GM21381 (cell line): Measurements from ENCODE around the gene GAS7.
A peak's percentile ranks its signal among the peaks of the same experiment; 100 is the strongest.

Source experiments
- ATAC-seq: cut with Tn5 transposase; IDR thresholded peaks from one replicate; pipeline ENCODE4 v1.9.1; 2021; ENCODE audit warnings: mild to moderate bottlenecking, moderate library complexity; ENCODE audit not compliant: unreplicated experiment

GAS7 gene

DNA sequence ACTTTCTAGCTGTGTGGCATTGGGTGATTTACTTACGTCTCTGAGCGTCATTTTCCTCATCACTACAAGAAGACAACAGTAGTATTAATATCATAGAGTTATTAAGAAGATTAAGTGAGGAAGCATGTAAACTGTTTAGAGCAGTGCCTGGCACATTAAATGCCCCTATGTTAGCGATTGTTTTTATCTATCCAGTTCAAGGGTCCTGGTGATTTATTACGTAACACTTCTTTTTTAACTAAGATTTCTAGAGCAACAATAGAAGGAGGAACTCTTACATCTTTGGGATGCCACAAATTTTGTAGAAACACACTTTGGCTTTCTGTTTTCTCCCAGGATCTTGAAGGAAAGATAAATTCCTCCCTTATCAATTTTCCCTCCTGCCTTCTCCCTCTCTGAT lies 3.3 kb upstream of the GAS7 start:
- ATAC-seq, result no peak

DNA sequence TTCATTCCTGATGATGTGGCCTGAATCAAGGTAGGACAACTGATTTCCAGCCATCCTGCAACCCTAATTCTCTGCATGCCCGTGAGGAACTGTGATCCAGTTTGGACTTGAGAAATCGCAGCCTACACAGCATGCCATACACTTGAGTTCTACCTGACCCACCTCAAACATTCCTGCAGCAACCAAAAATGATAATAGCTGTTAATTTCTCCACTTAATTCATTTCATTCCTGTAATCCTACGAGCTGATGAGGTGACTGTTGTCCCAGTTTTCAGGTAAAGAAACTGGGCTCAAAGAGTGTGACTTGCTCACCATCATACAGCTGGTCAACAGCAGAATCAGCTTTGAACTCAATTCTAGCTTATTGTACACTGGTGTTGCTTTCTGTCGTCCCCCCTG lies 2.2 kb upstream of the GAS7 start:
- no peak for ATAC-seq

DNA sequence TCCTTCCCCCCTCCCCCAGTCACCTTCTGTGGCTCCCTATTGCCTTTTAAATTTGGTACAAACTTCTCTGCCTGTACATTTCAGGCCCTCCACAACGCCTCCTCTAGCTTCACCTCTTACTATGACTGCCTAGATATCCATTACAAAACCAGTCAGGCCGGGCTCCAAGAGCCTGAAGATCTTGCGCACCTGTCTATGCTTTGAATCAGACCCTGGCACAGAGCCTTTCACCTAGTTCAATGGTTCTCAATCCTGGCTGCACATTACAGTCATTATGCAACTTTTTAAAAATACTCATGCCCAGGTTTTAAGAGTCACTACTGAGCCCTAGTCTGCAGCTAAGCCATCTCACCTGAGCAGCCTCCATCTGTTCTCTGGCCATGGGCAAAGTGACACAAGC lies 1.6 kb upstream of the GAS7 start:
- ATAC-seq, result no peak

DNA sequence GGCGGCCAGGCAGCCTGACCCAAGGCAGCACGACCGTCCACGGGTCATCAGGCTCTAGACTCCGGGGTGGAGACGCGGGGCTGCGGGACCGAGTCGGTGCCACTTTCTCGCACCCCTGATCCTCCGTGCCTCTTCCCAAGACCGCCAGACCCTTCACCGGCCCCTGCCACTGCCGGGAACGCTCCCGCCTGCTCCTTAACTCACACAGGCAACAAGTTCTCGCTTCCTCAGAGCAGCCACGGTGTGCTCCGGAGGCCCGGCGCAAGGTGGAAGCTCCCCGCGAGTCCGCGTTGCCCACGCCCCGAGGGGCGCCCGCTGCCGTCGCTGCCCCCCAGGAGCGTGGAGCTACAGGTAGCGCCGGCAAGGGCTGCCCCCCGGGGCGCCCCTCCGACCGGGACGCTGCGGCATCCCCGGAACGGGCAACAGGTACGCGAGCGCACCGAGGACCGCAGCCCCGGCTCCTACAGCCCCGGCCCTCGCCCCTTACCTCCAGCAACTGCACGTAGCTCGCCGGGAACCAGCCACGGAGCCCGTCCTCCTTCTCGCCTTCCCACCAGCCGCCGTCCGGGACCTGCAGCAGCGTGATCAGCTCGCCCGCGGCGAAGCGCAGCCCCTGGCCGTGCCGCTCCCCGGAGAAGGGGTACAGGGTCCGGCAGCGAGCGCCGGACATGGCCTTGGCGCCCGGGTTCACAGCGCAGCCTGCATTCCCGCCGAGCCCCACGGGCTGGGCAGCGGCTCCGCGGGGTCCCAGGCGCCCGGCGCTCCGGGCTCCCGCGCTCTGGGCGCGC lies 491 bp downstream of the GAS7 start:
- peak; percentile 31 for ATAC-seq

DNA sequence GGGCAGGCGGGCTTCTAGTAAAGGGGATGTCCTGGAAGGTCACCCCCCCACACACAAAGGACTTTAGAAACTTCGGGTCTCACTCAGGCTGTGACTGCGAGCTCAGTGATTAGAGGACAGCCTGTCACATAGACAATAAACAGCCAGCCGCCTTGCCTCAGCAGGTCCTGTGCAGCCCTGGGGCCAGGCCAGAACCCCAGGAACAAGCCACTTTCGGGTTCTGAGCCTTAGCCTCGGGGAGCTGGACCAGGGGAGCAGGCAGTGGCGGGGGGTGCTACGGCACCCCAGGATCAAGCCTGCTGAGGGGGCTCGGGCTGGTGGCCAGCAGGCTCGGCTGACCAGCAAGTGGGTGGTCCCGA lies 1.1 kb downstream of the GAS7 start:
- ATAC-seq, result no peak

DNA sequence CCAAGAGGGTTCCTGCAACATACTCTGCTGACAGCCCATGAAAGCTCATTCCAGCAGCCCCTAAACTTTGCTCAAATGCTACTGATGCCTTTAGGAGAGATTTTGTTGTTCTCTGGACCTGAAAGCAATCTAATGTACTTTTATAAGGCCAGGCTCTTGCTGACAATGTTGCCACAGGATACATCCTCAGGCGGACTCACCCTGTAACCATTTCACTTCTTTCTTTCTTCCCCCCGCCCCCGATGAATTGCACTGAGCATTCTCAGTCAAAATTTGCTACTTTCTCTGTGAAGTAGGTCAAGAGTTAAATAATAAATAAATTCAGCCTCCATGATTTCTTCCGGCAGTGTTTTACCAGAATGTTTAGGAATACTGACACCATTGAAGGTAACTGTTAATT lies 1.5 kb downstream of the GAS7 start:
- no peak for ATAC-seq

DNA sequence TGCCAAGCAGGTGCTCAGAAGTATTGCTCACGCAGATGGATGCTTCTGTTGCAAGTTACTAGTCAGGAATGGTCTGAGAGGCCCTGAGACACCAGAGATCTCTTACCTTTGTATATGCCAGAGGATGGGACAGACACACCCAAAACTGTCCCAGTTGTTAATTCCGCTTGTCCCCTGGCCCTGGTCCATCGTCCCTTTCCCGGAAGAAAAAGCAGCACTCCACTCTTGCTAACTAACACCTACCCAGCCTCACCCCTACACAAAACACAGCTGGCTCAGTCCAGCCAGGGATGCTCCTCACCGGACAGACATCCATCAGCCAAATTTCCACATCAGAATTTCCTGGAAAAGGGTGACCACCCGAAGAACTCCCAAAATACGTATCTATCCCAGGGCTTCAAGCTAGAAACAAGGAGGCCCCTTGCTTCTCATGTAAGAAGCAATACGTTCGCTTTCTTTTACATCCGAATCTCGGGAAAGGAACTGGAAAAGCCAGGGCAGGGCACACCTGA lies 2.0 kb downstream of the GAS7 start:
- no peak for ATAC-seq

DNA sequence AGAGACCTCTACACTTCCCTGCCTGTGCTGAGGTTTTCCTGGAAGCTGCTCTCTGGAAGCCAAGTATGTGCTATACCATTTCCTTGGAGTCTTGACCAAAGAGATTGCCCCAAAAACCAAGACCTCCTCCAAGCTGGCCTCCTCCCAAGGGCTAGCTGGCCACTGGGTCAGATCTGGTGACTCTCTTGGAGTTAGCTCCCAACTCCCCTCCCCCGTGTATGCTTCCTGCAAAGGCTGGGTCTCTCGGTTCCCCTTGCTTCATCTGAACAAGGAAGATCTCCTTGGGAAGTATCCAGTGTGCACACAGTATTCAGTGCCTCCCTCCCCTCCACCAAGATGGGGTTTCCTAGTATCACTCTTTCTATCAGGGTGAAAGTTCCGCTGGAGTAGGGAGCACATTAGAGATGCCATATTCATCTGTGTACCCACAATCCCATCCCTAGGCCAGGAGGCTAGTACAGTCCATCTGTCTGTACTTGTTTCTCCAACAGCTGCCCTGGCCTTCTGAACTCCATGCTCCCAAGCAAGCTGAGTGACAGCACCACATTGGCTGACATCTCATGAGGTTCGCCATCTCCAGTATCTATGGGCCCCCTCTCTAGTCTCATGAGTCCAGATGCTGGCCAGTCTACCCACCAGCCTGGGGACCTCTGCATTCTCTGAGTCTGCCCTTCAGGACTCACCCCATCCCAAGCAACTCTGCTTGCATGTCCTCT lies 3.2 kb downstream of the GAS7 start:
- ATAC-seq, result no peak

DNA sequence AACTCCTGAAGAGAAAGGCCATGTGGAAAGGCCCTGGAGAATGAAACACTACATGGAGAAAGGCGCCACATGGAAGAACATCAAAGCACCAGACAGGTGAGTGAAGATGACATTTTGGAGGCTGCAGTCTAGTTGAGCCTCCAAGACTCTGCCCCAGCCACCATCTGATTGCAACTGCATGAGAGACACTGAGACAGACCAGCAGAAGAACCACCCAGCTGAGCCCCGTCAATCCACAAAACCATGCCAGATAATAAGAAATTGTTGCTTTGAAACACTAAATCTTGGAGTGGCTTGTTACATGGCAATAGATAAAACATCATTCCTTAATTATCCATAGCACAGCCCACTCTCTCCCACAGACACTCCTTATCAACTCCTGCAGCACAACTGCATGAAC lies 4.8 kb downstream of the GAS7 start:
- ATAC-seq, result no peak

DNA sequence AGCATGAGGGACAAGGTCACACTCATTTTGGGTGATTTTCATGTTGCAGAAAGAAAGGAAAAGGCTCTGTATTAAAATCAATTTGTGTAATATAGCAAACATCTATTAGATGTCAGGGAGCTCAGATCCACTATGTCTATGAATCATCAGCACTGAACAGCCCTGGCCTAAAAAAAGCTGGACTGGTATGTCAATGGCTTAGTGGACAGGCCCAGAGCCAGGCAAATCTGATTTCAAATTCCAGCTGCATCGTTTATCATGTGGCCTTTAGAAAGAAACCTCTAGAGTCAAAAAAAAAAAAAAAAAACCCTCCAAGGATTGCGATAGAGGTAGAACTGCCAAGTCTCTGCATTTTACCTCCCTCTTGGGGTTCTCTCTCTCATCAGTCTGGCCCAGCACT lies 5.4 kb downstream of the GAS7 start:
- no peak for ATAC-seq

DNA sequence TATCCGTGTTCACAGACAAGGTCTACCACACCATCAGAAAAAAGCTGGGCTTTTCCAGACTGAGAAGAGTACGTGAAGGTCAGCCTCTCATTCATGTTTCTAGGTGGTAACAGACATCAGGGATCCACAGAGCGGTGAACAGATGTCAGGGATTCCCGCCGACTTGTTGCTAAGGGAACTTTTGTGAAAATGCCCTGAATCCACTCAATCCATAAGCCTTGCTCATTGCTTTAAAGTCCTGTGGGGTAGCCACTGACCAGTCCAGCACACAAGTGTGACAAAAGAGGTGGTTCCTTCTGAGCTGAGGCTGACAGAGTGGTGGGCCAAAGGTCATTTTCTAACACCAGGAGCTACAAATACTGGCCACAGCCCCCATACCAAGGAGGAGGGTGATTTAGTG lies 5.9 kb downstream of the GAS7 start:
- ATAC-seq, result no peak

DNA sequence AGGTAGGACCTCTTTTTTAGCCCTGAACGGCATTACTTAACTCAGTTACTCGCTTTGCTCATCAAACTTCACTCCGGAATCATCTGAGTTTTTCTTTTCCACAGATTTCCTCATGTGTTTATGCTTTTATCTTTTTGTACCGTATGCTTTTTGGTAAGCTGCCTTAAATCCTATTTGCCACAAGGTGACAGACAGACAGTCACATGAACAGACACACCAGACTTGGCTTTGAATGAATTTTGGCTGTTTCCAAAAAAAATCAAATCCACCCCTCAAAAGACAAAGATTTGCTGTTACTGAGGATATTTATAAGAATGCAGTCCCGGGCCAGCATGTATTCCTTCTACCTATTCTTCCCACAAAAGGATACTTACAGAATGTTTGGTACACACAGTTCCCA lies 10.9 kb downstream of the GAS7 start:
- no peak for ATAC-seq

DNA sequence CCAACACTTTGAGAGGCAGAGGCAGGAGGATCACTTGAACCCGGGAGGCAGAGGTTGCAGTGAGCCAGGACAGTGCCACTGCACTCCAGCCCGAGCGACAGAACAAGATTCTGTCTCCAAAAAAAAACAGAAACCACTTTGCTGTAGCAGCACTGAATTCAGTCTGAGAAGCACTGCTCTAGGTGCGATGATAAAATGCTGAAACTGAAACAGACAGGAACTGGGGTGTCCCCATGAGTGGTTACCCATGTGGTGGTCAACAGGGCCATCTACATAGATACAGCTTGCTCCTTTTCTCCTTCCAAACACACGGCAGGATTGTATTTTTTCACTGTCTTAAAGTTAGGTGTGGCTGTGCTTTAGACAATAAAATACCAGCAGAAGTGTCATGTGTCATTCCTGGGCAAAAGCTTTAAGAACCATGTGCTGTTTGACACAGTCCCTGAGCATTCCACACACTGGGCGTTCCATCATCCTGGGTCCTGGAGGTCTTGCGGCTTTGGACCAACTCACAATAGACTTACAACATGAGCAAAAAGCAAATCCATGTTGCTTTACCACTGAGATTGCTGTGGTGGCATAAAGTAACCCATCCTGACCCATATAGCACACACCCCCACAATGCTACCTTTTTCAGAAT lies 11.5 kb downstream of the GAS7 start:
- ATAC-seq, result no peak

DNA sequence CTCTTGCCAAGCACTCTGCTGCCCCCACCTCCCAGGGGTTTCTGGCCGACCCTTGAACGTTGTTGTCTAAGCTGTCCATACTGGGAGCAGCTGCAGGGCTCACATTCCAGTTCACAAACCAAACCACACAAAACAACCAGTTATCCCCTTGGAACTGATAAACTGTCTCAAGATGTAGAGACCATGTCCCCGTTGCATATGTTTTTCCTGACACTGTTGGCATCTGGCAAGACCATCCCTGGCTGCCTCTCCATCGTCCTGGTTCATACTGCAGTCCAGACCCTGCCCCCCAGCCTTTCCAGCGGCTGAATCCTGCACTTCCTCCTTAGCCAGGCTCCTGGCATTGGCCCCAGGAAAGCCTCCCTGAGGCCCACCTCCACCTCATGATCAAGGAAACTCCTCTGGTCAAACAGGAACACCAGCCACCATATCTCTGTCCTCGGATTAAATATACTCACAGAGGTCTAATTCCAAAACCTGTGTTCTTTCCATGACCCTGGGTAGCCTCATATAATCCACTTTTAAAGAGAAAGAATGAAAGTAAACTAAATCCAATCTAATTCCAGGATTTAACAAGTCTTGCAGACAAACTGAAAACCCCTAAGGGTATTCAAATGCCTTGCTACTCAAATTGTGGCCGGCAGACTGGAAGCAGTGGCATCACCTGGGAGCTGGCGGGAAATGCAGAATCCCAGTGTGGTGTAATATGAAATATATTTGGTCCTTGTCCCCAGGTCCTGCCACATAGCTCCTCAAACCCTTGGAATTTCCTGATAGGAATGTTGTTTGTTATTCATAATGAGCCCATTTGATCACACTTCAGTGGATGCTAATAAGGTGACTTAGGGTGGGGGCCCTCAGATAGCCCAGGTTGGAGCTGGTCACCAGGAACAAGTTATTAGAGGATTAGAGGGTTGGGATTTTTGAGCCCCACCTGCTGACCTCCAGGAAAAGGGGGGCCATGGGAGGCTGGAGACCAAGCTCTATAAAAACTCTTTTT lies 14.2 kb downstream of the GAS7 start:
- ATAC-seq, result no peak

DNA sequence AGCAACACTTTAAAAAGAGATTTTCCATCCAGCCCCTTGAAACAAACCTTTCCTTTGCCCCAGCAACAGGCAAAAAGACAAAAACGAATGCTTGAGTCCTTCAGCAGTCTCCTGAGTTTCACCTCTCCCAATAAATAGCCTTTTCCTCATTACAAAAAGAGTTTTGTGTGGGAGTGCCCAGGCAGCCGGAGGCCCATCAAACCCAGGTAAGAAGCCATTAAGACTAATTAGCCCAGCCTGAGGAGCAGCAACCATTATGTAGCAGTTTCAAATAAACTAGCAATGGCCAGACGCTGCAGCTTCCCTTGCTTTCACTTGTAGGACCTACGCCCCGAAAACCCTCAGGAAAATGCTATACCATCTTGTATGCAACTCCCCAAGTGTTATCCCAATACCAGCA lies 15.6 kb downstream of the GAS7 start:
- no peak for ATAC-seq

DNA sequence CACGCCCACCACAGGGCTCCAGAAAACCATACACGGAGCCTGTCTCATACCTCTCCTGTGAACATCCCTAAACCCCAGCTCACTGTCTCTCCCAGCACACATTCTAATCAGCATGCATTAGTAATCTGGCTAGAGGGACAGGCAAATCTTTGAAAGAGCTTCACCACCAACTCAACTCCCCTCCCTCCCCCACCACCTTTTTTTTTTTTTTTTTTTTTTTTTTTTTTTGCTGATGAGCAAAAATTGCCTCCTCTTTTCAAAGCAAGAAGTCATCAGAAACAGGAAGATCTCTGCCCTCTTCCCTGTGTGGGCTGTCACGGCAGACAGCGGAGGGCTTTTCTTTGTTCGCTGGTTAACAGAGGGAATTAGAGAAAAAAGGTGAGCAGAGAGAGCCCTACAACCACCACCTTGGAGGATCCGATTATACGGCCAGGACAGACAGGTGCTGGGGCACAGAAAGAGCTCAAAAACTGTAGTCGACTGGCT lies 19.9 kb downstream of the GAS7 start:
- ATAC-seq, result no peak

DNA sequence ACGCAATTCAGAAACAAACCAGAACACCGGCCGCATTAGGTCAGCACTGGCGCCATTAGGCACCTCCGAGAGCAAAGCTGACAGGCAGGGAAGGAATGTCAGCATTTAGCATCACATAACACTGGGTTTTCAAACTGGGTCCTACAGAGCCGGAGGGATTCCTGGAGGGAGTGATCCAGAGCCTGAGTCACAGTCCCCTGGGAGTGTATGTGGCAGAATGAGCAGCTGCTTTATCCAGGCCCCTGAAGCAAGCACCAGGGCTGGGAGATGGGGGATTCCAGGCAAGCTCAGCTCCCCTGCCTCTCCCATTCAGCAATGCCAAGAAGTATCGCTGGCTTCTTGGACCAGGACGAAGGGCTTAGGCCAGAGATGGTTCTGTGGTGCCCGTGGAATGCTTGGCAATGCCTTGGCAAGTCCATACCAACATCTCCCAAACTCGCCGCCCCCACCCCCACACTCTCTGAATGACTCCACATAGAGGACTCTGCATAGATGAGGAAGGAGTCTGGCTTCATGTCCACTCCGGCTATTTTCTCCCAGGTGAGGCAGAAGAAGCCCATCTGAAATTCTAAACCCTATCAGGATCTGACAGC lies 20.4 kb downstream of the GAS7 start:
- no peak for ATAC-seq

DNA sequence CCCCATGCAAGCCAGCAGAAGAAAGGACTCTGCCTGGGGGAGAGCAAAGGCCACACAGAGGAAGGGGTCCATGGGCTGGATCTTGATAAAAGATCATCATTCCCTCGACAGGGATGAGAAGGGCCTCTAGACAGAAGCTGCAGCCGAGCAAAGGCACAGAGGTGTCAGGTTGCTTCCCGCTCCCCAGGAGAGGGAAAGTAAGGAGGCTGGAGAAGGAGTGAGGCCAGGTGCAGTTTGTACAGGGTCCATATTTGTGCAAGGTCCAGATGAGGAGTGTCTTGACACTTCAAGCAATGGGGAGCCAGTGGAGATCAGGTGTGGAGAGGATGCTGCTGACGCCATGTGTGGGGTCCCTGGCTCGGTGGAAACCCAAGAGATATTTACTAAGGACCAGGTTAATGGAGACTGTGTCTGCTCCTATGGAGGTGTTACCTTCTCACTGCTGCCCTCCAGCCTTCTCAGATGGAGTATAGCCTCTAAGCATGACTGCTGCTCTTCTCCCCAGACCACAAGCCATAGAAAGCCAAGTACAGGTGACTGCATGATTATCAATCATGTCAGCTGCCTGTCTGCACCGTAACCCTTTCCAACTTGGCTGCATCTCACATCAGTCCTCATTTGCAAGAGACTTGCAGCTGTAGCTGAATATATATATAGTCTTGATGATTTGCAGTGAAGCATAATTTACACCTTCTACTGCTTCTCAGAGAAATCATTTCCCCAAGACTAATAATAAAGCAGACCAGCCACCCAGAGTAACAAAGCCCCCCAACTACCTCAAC lies 21.1 kb downstream of the GAS7 start:
- no peak for ATAC-seq

DNA sequence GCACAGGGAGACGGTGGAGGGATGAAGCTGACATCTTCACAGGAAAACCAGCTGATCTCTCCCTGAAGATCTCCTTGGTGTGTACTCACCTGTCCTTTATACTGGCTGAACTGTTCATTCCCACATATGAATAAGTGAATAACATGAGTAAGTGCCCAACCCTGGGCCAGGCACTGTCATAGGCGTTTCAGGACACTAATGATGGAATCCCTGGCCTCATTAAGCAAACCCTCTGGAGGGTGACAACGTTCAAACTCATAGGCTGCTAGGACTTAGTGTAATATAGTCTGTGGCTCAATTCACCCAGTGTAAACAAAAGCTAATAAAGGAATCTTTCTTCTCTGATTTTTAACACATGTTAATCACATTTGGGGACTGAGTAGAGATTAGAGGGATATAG lies 24.5 kb downstream of the GAS7 start:
- ATAC-seq, result no peak

DNA sequence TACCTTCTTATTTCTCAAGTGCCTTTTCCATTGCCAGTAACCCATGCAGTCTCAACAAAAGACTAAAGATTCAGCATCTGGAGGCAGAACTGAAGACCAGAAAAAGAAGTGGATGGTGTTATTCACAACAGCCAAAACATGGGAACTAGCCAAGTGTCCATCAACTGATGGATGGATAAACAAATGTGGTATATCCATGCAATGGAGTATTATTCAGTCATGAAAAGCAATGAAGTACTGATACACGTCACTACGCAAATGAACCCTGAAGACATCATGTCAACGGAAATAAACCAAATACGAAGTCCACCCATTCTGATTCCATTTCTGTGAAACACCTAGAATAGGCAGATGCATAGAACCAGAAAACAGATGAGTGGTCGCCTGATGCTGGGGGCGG lies 25.6 kb downstream of the GAS7 start:
- ATAC-seq, result no peak
